Heart left ventricle (tissue), 13 donors: Measurements from ENCODE around the gene CADM2.

Experiments
- CTCF ChIP-seq, 12 donors: fragments of 200-600 bp; sonication (generic) in 4 of 12; IDR thresholded peaks; one replicate each; pipeline versions ENCODE4 v1.5.0 to v1.8.0; 2018 to 2022; ENCODE audit warnings: antibody characterized with exemption in 12 of 12, mild to moderate bottlenecking in 5 of 12
- POLR2A ChIP-seq, 2 donors: fragments of 450-650 bp; IDR thresholded peaks; one replicate each; pipeline ENCODE4 v1.6.1; 2017; ENCODE audit warnings: antibody characterized with exemption in 2 of 2, mild to moderate bottlenecking in 2 of 2, moderate library complexity in 2 of 2
- donor health status: ischemic (EF 13 %, LVEDD 7.1; RV severe dilation, severe dysfunction).
- donor health status: DM: no; HTN: yes; CAD: no.
- donor health status: DM: no; HTN: no; CAD: no.
- donor health status: ischemic (EF 25% LVEDD 6.9; RV normal size, moderate dysfunction).
- donor health status: ischemic (EF 25% LVEDD 5.7; RV mildly dilated, moderate dysfunction).
- donor health status: ischemic (EF 35%, LVEDD 5.7; RV mildly dilated, moderate dysfunction).
- donor health status: nonischemic (EF 11% LVEDD 7.7; RV severe dilation, severe dysfunction).
- donor health status: DM: yes; HTN: yes; CAD: no.
- donor health status: PGD.
- donor health status: ischemic (EF 29% LVEDD 5.4; RV normal size, mild dysfunction).
- donor health status: nonischemic (EF 23%, LVEDD 6.1; RV moderate dilation, normal function).

- TF ChIP-seq CTCF (IDR thresholded peaks at IDR 0.05) (no peak), POLR2A (IDR thresholded peaks at IDR 0.05) (no peak)
Observed at GRCh38 chr3:85316252-85316651, 357.5 kb downstream of the CADM2 start.
